ENCODE data around the gene BCAS1.

Gene BCAS1

DNA sequence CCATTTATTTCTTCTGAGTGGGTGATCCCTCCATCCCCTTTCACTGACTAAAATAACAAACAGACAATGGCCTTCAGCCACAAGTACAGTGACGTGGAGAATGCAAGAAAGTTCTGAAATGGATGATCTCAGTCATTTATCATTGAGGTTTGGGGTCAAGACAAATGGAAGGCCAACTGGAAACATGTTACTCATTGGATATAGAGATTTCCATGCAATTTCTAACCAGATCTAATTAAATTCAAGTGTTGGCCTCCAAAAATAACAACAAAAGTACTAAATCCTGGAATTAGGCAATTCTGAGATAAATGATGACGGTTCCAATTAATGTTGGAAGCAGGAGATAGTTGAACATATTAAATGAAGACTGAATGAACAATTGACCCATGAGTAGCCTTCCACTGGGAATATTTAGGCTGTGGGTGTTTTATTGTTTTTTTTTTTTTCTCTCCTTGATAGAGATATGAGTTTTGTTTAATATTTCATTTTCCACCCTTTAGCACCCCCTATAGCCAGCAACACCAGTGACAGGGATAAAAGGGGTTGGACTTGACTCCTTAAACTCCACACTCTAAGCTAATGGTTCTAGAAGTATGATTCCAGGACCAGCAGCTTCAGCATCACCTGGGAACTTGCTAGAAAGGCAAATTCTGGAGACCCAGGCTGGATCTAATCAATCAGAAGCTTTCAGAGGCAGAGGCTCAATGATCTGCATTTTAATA is 112.8 kb downstream of the BCAS1 start:
- no peak for DNase-seq

DNA sequence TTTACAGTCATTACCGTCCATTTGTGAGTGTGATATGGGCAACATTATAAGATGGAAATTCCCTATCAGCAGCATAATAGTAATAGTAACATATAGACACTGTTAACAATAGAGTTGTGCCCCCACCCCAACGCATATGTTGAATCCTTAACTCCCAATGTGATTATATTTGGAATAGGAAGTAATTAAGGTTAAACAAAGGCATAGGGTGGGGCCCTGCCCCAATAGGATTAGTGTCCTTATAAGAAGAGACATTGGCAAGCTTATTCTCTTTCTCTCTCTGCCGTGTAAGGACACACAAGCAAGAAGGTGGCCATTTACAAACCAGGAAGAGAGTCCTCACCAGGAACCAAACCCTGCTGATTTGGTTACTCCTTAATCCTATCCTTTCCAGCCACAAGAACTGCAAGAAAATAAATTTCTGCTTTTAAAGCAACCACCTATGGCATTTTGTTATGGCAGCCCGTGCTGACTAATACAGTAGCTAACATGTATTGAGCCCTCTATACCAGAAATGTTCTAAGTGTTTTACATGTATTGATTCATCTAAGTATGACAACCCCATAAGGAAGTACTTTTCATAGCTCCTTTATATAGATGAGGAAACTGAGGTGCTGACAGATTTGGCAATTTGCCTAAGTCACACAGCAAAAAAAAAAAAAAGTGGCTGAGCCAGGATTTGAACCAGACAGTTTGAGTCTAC is 114.2 kb downstream of the BCAS1 start:
- no peak for DNase-seq

DNA sequence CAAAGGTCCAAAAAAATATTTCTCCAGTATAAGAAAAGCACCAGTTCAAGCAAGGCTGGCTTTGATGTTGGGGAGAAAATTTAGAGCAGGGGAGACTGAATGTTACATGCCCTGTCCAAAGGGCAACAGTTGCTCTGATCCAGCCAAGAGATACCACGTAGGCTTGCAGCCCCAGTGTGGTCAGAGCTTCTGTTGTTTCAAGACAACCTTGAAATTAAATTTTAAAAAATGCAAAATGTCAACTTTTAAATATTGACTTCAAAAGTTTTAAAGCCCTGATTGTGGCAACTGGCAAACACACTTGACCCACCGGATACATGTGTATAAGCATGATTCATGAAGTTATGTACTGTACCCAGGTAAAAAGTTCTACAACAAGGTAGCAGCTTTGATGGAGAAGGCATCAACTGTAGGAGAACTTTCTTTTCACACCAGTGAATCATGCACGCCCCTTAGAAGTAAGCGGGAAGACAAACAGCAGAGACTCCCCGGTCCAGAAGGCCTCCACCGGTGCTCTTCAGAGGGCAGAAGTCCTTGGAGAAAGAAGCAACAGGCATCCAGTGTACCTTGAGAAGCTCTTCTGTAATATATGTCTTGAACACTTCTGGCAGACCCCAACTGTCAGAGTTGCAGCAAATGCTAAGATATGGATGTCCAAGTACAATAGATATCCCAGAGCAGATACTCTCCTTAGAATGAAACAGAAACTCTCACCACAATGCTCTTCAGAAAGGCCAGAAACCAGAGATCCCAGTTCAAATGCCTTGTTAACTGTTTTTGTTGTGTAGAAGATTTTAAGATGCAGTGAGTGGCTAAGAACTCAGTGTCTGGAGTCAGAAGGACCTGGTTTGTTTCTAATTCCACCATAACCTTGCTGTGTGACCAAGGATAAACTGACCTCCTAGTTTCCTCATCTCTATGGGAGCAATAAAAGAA is 115.4 kb downstream of the BCAS1 start:
- no peak for DNase-seq

DNA sequence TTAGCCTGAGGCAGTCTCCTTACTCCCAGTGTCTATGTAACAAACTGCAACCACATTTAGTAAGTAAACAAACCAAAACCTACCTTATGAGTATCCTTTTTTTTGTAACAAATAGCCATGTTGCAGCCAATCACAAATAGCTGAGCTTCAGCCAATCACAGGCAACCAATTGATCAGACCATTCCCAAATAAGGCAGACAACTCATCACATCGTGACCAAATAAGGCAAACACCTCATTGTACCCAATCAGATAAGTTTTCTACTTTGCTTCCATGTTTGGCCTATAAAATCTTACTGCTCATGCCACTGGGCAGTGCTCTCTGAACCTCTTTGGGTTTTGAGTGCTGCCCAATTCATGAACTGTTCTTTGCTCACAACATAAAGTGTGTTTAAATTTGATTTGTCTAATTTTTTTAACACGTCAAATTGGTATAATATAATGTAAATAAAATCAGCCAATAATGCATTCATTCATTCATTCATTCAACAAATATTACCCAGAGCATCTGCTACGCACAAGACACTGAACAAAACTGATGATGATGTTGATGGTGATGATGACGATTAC is 117.8 kb downstream of the BCAS1 start:
- DNase-seq = no peak

DNA sequence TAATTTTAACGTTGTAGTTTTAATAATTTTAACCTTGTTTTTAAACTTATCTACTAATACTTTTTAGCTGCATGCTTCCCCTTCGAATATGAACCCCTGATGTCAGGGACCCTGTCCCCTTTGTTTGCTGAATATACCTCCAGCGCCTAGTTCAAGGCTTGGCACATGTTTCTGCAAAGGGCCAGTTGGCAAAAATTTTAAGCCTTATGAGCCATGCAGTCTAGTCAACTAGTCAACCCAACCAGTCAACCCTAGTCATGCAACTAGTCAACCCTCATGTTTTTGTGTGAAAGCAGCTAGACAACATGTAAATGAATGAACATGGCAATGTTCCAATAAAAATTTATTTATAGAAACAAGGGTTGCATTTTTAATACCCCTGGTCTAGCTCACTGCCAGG is 119.8 kb downstream of the BCAS1 start:
- no peak for DNase-seq

DNA sequence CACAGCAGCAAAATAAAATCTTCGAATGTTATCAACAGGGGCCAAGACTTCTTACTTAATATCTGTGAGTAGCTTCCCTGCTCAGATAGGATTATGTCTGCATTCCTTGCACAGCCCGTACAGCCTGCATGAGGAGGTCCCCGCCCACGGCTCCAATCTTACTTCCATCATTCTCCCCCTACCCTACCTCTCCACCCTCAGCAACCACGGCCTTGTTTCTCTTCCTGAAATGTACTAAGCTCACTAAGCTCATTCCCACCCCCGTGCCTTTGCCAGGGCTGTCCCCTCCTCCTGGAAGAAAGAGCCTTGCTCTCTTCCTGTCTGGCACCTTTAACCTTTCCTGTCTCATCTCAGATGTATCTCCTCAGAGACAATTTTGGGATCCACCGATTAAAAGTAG is 120.4 kb downstream of the BCAS1 start:
- no peak for DNase-seq

DNA sequence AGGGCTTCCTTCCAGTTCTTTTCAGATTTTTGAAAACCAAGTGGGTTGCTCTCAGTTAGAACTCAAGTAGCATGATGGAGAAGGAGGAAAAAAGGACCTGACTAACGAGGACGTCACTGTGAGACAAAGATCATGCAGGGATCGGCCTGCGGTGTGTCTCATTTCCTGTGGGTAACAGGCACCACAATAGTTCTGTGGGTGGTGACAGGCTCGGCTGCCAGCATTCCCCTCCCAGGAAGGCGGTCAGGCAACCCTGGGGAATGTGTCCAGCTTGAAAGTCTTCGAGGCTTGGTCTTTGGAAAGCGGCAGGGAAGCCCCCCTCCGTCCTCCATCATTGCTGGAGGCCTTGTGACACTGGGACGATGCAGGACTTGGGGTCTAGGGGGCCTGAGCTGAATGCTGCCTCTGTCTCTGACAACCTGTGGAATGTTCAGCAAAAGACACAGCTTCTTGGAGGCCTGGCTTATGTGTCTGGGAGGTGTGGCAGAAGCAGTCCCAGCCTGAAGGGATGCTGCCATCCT is 121.0 kb downstream of the BCAS1 start:
- DNase-seq = no peak

DNA sequence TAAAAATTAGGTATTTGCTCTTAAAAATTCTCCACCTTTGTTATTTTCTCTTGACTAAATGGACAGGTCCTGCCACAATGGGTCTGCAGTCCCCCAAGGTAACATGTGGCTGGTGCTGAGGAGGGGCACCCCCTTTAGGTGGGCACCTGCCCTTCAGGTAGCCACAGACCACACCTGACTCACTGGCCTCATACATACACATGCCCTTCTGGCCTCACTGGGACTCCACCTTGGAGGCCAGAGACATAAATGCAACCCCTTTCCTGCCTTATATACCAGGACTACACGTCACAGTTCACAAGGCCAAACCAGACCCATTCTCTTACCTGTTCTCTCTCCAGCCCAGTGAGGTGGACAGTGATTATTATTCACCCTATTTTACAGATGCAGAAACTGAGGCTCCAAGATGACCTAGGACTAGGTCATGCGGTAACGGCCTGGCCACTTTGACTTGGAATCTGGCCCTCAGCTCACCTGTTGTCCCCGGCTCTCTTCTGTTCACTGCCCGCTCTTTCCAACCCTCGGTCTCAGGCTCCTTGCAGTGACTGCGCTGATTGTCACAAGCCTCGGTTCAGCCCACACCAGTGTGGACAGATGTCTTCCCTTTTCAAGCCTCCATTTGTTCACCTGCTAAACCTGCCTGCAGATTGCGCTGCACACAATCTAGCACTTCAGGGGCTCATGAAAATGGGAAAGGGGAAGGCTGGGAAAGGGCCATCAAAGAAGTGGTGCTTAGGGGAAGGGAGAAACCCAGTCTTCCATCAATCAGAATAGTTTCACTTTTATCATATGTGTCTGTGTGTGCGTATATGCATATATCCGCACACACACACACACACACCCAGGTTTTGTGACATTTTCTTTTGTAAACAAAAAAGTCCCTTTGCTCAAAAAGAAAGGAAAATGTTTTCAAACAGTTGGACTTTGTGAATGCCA is 121.7 kb downstream of the BCAS1 start:
- no peak for DNase-seq

DNA sequence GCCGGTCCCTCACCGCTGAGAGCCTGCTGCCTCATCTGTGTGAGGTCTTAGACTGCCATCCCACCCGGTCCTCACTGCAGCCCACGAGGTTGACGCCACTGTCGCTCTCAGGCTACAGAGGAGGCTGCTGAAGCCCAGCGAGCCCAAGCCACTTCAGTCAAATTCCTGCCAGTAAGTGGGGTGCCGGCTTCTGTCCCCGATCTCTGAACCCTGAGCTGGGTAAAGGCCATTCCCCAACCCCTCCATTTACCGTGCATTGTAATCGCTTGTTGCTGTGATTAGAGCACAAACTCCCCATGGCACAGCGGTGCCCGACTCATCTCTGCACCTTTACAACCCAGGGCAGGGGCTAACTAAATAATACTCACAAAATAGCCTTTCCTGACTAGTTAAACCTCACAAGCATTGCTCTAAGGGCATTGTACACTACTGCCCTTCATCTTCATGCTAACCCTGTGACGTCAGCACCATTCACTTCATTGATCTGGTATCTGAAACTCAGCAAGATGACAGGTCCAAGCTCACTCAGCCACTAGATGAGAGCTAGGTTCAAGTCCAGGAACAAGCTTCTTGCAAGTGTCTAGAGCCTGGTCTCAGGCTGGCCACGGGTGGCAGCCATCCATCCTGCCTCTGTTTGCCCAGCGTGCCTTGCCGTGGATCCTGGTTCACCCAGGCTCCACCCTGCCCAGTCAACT is 122.7 kb downstream of the BCAS1 start:
- no peak for DNase-seq

DNA sequence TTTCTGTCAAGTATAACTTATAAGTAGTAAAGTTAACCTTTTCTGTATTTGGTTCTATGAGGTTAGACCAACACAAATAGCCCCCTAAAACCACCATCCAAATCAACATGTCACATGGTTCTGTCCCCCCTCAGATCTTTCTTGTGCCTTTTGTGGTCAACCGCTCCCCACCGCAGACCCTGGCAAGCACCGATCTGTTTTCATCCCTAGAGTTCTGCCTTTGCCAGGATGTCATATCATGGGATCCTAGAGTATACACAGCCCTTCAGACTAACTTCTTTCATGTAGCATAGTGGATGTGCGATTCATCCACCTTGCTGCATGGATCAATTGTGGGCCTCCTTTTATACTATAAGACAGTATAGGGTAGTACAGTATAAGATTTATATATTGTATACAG is 124.3 kb downstream of the BCAS1 start:
- no peak for DNase-seq

DNA sequence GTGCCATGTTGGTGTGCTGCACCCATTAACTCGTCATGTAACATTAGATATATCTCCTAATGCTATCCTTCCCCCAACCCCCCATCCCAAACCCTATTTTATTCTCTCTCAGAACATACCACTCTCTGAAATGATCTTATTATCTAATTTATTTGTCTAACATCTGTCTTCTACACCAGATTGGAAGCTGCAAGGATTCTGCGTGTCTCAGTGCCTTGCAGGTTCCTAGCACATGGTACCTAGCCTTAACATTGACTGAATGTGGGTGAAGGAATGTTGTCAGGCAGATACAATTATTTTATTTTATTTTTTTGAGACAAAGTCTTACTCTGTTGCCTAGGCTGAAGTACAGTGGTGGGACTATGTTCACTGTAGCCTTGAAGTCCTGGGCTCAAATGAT is 124.9 kb downstream of the BCAS1 start:
- no peak for DNase-seq

DNA sequence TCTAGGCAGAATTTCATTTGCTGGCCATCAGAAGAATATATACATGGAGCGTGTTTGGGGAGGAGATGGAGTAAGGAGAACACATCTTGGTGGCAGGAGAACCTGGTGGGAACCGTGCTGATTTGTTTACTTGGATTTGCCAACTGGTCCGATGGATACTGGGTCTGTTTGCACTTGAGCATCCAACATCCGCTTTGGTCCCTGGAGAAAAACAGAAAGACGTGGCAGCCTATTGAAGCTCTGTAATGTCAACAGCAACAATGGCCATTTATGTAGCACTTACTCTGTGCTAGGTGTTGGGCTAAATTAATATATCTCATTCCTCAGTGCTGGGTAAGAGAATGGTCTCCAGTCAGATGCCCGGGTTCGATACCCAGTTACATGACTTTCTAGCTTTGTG is 125.6 kb downstream of the BCAS1 start:
- no peak for DNase-seq

DNA sequence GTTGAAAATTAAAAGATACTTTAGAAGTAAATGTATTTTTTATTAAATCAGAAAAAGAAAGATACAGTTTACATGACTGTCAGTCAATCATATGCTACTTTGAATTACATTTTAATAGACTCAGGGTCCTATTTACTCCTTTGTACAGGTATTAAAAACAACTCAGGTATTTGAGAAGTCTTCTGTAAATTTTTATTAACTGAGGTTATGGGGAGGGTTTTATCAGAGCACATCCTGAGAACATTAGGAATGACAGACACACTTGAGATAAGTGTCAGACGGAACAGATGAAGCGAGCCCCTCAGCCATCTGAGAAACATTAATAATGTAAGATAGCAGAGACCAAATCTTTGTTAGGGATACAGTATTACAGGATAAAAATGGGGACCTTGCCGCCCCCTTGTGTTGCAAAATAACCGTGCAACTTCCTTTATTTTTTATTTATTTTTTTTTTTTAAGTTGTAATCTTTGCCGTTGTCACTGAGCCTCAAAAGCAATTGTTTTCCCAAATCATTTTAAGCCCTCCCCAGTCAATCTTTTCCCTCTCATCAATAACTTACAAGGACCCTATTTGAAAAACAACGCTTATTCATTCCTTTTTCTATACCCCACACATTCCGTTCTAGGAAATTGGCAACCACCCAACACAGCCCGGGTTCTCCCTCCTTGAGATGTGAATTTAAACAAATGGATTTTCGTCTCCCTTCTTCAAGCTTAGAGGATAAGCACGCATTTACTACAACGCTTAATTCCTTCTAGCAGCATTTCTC is 126.7 kb downstream of the BCAS1 start:
- DNase-seq = peak; percentile 1

DNA sequence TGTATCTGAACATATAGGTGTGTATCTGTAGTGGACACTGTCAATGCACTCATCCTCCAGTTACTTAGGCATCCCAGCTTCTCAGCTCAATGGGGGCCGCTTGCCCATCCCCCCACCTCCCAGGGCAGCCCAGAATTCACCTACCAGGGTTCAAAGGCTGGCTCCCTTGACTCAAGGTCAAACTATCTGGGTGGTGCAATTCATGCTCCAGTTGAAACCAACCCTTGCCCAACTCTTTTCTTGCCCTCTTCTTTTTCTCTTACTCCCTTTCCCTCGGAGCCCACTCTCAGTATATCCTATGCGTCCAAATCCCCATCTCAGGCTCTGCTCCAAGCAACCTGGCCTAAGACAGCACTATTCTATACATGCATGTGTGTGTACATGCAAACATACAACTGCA is 127.4 kb downstream of the BCAS1 start:
- no peak for DNase-seq

DNA sequence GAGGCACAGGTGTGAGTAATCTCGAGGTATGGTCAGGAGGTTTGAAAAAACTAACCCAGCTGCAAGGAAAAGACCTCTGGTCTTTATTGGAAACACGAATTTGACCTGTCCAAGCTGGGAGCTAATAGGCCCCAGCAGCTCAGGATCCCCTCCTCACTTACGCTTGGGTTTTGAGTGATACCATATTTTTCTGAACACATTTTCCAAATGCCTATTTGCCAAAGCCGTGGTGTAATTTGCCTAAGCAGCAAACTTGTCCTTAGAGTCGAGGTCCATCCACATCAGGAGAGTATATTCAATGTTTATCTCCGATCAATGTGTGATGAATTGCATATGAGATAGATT is 128.0 kb downstream of the BCAS1 start:
- no peak for DNase-seq

DNA sequence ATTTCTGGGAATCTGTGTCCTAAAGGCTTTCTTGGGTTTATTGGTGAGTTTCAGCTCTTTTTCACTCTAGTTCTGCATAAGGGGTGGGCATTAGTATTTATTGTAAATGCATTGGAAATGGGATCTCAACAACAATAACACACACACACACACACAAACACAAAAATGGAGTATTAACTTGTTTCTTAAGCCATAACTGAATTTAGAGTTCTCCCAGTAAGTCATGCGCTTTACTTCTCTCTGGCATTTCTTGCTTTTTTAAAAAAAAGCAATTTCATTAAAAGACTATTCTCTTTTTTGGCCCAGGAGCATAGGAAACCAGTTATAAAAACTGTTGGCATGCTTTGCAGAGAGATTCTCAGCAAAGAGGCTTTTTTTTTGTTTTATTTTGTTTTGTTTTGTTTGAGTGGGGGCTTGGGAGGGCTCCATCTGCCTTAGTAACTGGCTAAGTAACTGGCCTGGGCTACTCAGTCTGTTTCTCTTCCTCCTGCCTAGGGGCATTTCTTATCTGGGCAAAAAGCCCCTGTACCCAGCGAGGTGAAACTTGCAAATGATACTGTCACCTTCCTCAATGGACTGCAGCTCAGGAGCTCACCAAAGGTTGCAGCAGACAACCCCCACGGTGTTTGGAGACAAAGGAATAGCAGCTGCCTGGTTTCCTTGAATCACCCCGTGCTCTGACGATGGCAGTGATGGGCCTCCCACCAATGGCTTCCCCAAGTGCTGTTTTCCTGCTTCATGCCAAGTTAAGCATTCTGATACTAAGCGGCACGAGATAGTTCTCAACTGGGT is 128.5 kb downstream of the BCAS1 start:
- DNase-seq = no peak

DNA sequence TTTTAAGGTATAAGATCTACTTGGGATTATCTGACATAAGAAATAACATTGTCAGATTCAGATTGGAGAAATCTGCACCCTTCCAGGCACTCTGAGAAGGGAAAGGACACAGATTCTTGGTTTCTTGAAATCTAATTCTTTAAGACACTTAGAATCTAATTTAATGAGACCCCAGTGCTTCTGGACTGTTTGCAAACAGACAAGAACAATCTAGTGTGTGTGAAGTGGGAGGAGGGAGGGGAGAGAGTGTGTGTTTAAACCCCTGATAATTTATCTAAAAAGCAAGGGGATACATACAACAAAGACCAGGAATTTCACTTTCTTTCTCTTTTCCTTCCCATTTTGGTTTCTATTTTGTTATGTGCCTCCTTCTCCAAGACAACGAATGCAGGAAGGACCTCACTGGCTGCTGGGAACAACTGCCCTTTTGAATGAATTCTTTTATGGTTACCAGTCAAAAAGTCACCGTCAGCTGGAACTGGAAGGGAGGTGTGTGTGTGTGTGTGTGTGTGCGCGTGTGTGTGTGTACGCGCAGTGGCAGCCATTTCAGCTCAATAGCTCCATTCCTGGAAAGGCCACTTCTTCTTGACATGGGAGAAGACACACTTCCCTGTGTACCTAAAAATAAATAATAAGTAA is 129.4 kb downstream of the BCAS1 start:
- no peak for DNase-seq

DNA sequence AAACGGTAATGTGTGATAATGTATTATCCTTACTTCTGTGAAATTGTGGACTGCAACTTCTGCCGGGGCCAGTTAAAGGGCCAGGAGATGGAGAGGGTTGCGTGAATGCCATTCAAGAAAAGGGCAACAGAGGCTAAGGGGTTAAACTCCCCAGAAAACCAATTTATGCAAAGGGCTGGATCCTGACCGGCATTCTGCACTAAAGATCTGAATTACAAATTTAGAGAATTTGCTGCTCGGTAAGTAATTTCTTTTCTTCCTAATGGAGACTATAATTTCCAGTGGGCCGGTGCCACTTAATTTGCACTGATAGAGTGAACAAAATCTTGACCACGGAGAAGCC is 130.1 kb downstream of the BCAS1 start:
- DNase-seq = no peak

Measured in NCI-H446 treated with DMSO at 0.1 percent for 48 hours (cell line).